Neural progenitor cell (in vitro differentiated cells): ENCODE data around the gene CHMP4A. TPM values are rescaled to one million over a fixed set of nuclear protein-coding genes. Genes with fewer than 3 reads are reported as not detected.

Experiments used
- DNase-seq: peaks from one replicate; pipeline ENCODE4 v3.0.0-alpha.2; 2016; ENCODE audit warnings: low spot score
- H2AFZ ChIP-seq: fragments of 200-600 bp; sonication (generic); replicated peaks from 2 replicates; pipeline ENCODE4 v1.6.1; 2016; ENCODE audit warnings: antibody characterized with exemption
- H3F3A ChIP-seq: fragments of 200-600 bp; sonication (generic); 2 replicates; pipeline ENCODE4 v1.6.1; 2016; ENCODE audit warnings: antibody characterized with exemption, low read depth
- H3K27ac ChIP-seq: fragments of 200-600 bp; sonication (generic); 2 replicates; pipeline ENCODE4 v1.5.1; 2016; ENCODE audit warnings: mild to moderate bottlenecking
- H3K27me3 ChIP-seq: fragments of 200-600 bp; sonication (generic); 2 replicates; pipeline ENCODE4 v1.6.1; 2016; ENCODE audit warnings: mild to moderate bottlenecking, moderate library complexity
- H3K36me3 ChIP-seq: fragments of 200-600 bp; sonication (generic); 2 replicates; pipeline ENCODE4 v1.5.1; 2016
- H3K4me1 ChIP-seq: fragments of 200-600 bp; sonication (generic); 2 replicates; pipeline ENCODE4 v1.6.1; 2016; ENCODE audit warnings: mixed run types
- H3K4me2 ChIP-seq: fragments of 200-600 bp; sonication (generic); 2 replicates; pipeline ENCODE4 v1.6.1; 2016
- H3K4me3 ChIP-seq: fragments of 200-600 bp; sonication (generic); 2 replicates; pipeline ENCODE4 v1.5.1; 2016
- H3K79me2 ChIP-seq: fragments of 200-600 bp; sonication (generic); 2 replicates; pipeline ENCODE4 v1.6.1; 2016; ENCODE audit warnings: low read depth
- H3K9ac ChIP-seq: fragments of 200-600 bp; sonication (generic); 2 replicates; pipeline ENCODE4 v1.6.1; 2016
- H3K9me3 ChIP-seq: fragments of 200-600 bp; sonication (generic); 2 replicates; pipeline ENCODE4 v1.5.1; 2016; ENCODE audit warnings: low read depth
- H4K20me1 ChIP-seq: fragments of 200-600 bp; sonication (generic); 2 replicates; pipeline ENCODE4 v1.6.1; 2016; ENCODE audit warnings: low read depth
- H3K27ac Mint-ChIP-seq: 3 replicates; pipeline ENCODE4 v1.8.0; 2021; ENCODE audit warnings: mixed read lengths
- H3K27me3 Mint-ChIP-seq: 2 replicates; pipeline ENCODE4 v1.8.0; 2022; ENCODE audit warnings: low read depth, mild to moderate bottlenecking, inconsistent platforms, moderate library complexity, mixed read lengths; ENCODE audit not compliant: insufficient read depth
- H3K36me3 Mint-ChIP-seq: 3 replicates; pipeline ENCODE4 v1.8.0; 2021; ENCODE audit warnings: mixed read lengths
- H3K4me1 Mint-ChIP-seq: 3 replicates; pipeline ENCODE4 v1.8.0; 2021; ENCODE audit warnings: mixed read lengths
- H3K4me3 Mint-ChIP-seq: 3 replicates; pipeline ENCODE4 v1.8.0; 2021; ENCODE audit warnings: mild to moderate bottlenecking, moderate library complexity, mixed read lengths
- H3K9me3 Mint-ChIP-seq: 3 replicates; pipeline ENCODE4 v1.8.0; 2020; ENCODE audit warnings: mixed read lengths
- CTCF ChIP-seq: fragments of 200-600 bp; sonication (generic); IDR thresholded peaks from 2 replicates; pipeline ENCODE4 v1.5.1; 2017; ENCODE audit warnings: antibody characterized with exemption, mild to moderate bottlenecking
- EZH2 ChIP-seq: fragments of 200-600 bp; sonication (generic); IDR thresholded peaks from 2 replicates; pipeline ENCODE4 v1.6.1; 2017; ENCODE audit warnings: antibody characterized with exemption, mild to moderate bottlenecking, moderate library complexity
- EZH2phosphoT487 ChIP-seq: fragments of 200-600 bp; sonication (generic); IDR thresholded peaks from 2 replicates; pipeline ENCODE4 v1.6.1; 2017; ENCODE audit warnings: antibody characterized with exemption
- total RNA-seq: library from RNA; depleted of rRNA; stranded (reverse); fragments of >200 nt; gene quantifications from 2 replicates; pipeline ENCODE4 v1.2.3, GENCODE V29; 2015; ENCODE audit warnings: low replicate concordance

The CHMP4A gene
- total RNA-seq, 1 donor from 2014 or later, result 35.3 TPM

- Histone ChIP-seq H3K27ac (no peak overlapping the region), H3K4me1 (peaks cover 6% of the 10 kb centered on the region), H3K79me2 (peaks cover 15% of the 10 kb centered on the region), H3K9ac (no peak overlapping the region), H3K36me3 (no peaks in the 10 kb centered on the region), H3F3A (peaks cover 19% of the 10 kb centered on the region), H4K20me1 (peaks cover 12% of the 10 kb centered on the region), H2AFZ (peak overlapping the region; percentile 4), H3K4me2 (peak overlapping the region; percentile 87), H3K27me3 (no peaks in the 10 kb centered on the region), H3K4me3 (peak overlapping the region; percentile 65), H3K9me3 (no peaks in the 10 kb centered on the region)
- no peak for DNase-seq
- no peak for TF ChIP-seq CTCF
- no peak for TF ChIP-seq EZH2
- no peak for TF ChIP-seq EZH2phosphoT487
- peak overlapping the region; percentile 88 for H3K4me3 Mint-ChIP-seq
- peaks cover 23% of the 10 kb centered on the region for H3K36me3 Mint-ChIP-seq
- peaks cover 20% of the 10 kb centered on the region for H3K4me1 Mint-ChIP-seq
- H3K27me3 Mint-ChIP-seq, result peaks cover 2% of the 10 kb centered on the region
- H3K27ac Mint-ChIP-seq, result peak overlapping the region; percentile 76
- no peaks in the 10 kb centered on the region for H3K9me3 Mint-ChIP-seq
Observed at GRCh38 chr14:24189059-24189375, 24.3 kb downstream of the CHMP4A start.

GRCh38 chr14:24188251-24189058, 24.8 kb downstream of the CHMP4A start, which contains the start of gene IPO4:
Gene IPO4 (minus strand): TSS chr14:24188816. CDS start chr14:24188787, 29 bp downstream.
- H3K27me3 ChIP-seq, result no peaks in the 10 kb centered on the region
- peak within 1 kb of the TSS; percentile 65 for H3K4me3 ChIP-seq
- H4K20me1 ChIP-seq, result peaks cover 12% of the 10 kb centered on the region
- peak within 1 kb of the TSS; percentile 20 for H2AFZ ChIP-seq
- peak within 1 kb of the TSS; percentile 40 for H3K9ac ChIP-seq
- H3K36me3 Mint-ChIP-seq, result peaks cover 26% of the 10 kb centered on the region
- peaks cover 6% of the 10 kb centered on the region for H3K4me1 ChIP-seq
- peaks cover 19% of the 10 kb centered on the region for H3F3A ChIP-seq
- peaks cover 15% of the 10 kb centered on the region for H3K79me2 ChIP-seq
- peak within 1 kb of the TSS; percentile 88 for H3K4me3 Mint-ChIP-seq
- H3K9me3 Mint-ChIP-seq, result no peaks in the 10 kb centered on the region
- H3K9me3 ChIP-seq, result no peaks in the 10 kb centered on the region
- H3K27ac ChIP-seq, result no peak within 1 kb of the TSS
- peaks cover 19% of the 10 kb centered on the region for H3K4me1 Mint-ChIP-seq
- TF ChIP-seq EZH2phosphoT487 (no peak), CTCF (no peak), EZH2 (no peak)
- peak within 1 kb of the TSS; percentile 87 for H3K4me2 ChIP-seq
- no peaks in the 10 kb centered on the region for H3K36me3 ChIP-seq
- H3K27ac Mint-ChIP-seq, result peak within 1 kb of the TSS; percentile 76
- DNase-seq, result peak; percentile 99
- H3K27me3 Mint-ChIP-seq, result peaks cover 4% of the 10 kb centered on the region

GRCh38 chr14:24187539-24187915, 25.8 kb downstream of the CHMP4A start:
- Mint-ChIP-seq H3K4me3 (peak overlapping the region; percentile 88), H3K9me3 (no peaks in the 10 kb centered on the region), H3K27ac (no peak overlapping the region), H3K4me1 (peaks cover 19% of the 10 kb centered on the region), H3K36me3 (peaks cover 24% of the 10 kb centered on the region), H3K27me3 (peaks cover 3% of the 10 kb centered on the region)
- Histone ChIP-seq H3K27ac (no peak overlapping the region), H3K4me3 (peak overlapping the region; percentile 65), H3K9me3 (no peaks in the 10 kb centered on the region), H3K27me3 (no peaks in the 10 kb centered on the region), H2AFZ (no peak overlapping the region), H3F3A (peaks cover 19% of the 10 kb centered on the region), H3K4me2 (peak overlapping the region; percentile 87), H3K9ac (peak overlapping the region; percentile 40), H3K36me3 (no peaks in the 10 kb centered on the region), H3K79me2 (peaks cover 15% of the 10 kb centered on the region), H3K4me1 (peaks cover 6% of the 10 kb centered on the region), H4K20me1 (peaks cover 12% of the 10 kb centered on the region)
- no peak for DNase-seq
- TF ChIP-seq EZH2 (no peak), EZH2phosphoT487 (no peak), CTCF (no peak)
